Neuronal stem cell (in vitro differentiated cells): ENCODE results near the gene PRR16.

Source experiments
- DNase-seq: peaks from one replicate; pipeline ENCODE4 v3.0.0-alpha.2; 2013; ENCODE audit warnings: low spot score
- H2AFZ ChIP-seq: one replicate; pipeline ENCODE4 v1.6.1; 2013; ENCODE audit warnings: mild to moderate bottlenecking, low read length, inconsistent platforms
- H2AK5ac ChIP-seq: 2 replicates; pipeline ENCODE4 v1.6.1; 2013; ENCODE audit warnings: low read depth, mild to moderate bottlenecking, inconsistent platforms, low read length, moderate library complexity, mixed read lengths
- H2BK120ac ChIP-seq: 2 replicates; pipeline ENCODE4 v1.6.1; 2013; ENCODE audit warnings: low read depth, mild to moderate bottlenecking, inconsistent platforms, low read length, moderate library complexity, mixed read lengths
- H2BK12ac ChIP-seq: one replicate; pipeline ENCODE4 v1.6.1; 2013; ENCODE audit warnings: low read length, inconsistent platforms
- H2BK15ac ChIP-seq: 2 replicates; pipeline ENCODE4 v1.6.1; 2013; ENCODE audit warnings: mild to moderate bottlenecking, low read length, inconsistent platforms, mixed read lengths
- H2BK5ac ChIP-seq: one replicate; pipeline ENCODE4 v1.6.1; 2013; ENCODE audit warnings: inconsistent platforms, mild to moderate bottlenecking, low read length, moderate library complexity
- H3K14ac ChIP-seq: one replicate; pipeline ENCODE4 v1.6.1; 2013; ENCODE audit warnings: low read length, inconsistent platforms
- H3K18ac ChIP-seq: 2 replicates; pipeline ENCODE4 v1.6.1; 2013; ENCODE audit warnings: low read length, inconsistent platforms
- H3K23ac ChIP-seq: 2 replicates; pipeline ENCODE4 v1.6.1; 2013; ENCODE audit warnings: low read depth, mild to moderate bottlenecking, mixed read lengths, low read length, inconsistent platforms; ENCODE audit not compliant: poor library complexity
- H3K27ac ChIP-seq: replicated peaks from 3 replicates; pipeline ENCODE4 v1.5.1; 2013; ENCODE audit warnings: low read length, inconsistent platforms
- H3K27me3 ChIP-seq, 3 experiments: 2 replicates each; pipeline ENCODE4 v1.6.1; 2013; ENCODE audit warnings: low read length in 3 of 3, mild to moderate bottlenecking in 2 of 3, inconsistent platforms in 1 of 3, low read depth in 1 of 3, mixed read lengths in 1 of 3, moderate library complexity in 1 of 3; ENCODE audit not compliant: control insufficient read depth in 3 of 3, insufficient read depth in 3 of 3
- H3K36me3 ChIP-seq, 2 donors: replicated peaks in 1 of 2; 2 replicates each; pipeline ENCODE4 v1.6.1; 2013; ENCODE audit warnings: low read length in 2 of 2; ENCODE audit not compliant: control insufficient read depth in 2 of 2, insufficient read depth in 2 of 2
- H3K4ac ChIP-seq: 2 replicates; pipeline ENCODE4 v1.6.1; 2013; ENCODE audit warnings: inconsistent platforms, mild to moderate bottlenecking, low read length, moderate library complexity
- H3K4me1 ChIP-seq, 2 donors: 1 replicate in 1 of 2; 2 replicates in 1 of 2; pipeline ENCODE4 v1.6.1; 2013; ENCODE audit warnings: low read length in 2 of 2, low read depth in 1 of 2; ENCODE audit not compliant: control insufficient read depth in 2 of 2, insufficient read depth in 1 of 2
- H3K4me2 ChIP-seq: one replicate; pipeline ENCODE4 v1.6.1; 2013; ENCODE audit warnings: mild to moderate bottlenecking, low read length, inconsistent platforms; ENCODE audit not compliant: insufficient read depth, poor library complexity, severe bottlenecking
- H3K4me3 ChIP-seq, 2 donors: 2 replicates each; pipeline ENCODE4 v1.5.1; 2013; ENCODE audit warnings: low read length in 2 of 2, mild to moderate bottlenecking in 2 of 2, inconsistent platforms in 1 of 2, moderate library complexity in 1 of 2
- H3K79me1 ChIP-seq: one replicate; pipeline ENCODE4 v1.6.1; 2013; ENCODE audit warnings: low read depth, mild to moderate bottlenecking, inconsistent platforms, low read length, moderate library complexity
- H3K9ac ChIP-seq: one replicate; pipeline ENCODE4 v1.6.1; 2013; ENCODE audit warnings: mild to moderate bottlenecking, low read depth, low read length, inconsistent platforms; ENCODE audit not compliant: poor library complexity
- H3K9me3 ChIP-seq, 2 donors: replicated peaks in 1 of 2; 2 replicates each; pipeline versions ENCODE3 to v1.6.1; 2013; ENCODE audit warnings: low read length in 2 of 2, mild to moderate bottlenecking in 2 of 2, inconsistent platforms in 1 of 2, low read depth in 1 of 2, mixed read lengths in 1 of 2, moderate library complexity in 1 of 2; ENCODE audit not compliant: control insufficient read depth in 2 of 2, insufficient read depth in 1 of 2
- H4K8ac ChIP-seq: one replicate; pipeline ENCODE4 v1.6.1; 2013; ENCODE audit warnings: low read depth, mild to moderate bottlenecking, inconsistent platforms, low read length, moderate library complexity
- H4K91ac ChIP-seq: one replicate; pipeline ENCODE4 v1.6.1; 2013; ENCODE audit warnings: low read length, low read depth, mild to moderate bottlenecking, inconsistent platforms; ENCODE audit not compliant: poor library complexity
- WGBS, 2 donors: extraction: QIAGEN DNeasy Blood & Tissue Kit; methylation state at CpG; one replicate each; pipeline ENCODE4 v1.1.7; 2013; ENCODE audit warnings: missing lambda C conversion rate in 2 of 2, mixed read lengths in 1 of 2; ENCODE audit not compliant: insufficient read length in 2 of 2, insufficient replicate concordance in 1 of 2; ENCODE audit errors: extremely low coverage in 2 of 2; 5-methylcytosine and 5-hydroxymethylcytosine counted together

Gene PRR16

GRCh38 chr5:120452471-120452870 lies 11.6 kb upstream of the PRR16 start:
- H3K18ac ChIP-seq, result no peak overlapping the region
- H2BK12ac ChIP-seq, result no peak overlapping the region
- peaks cover 0 to 3% of the 10 kb centered on the region in 2 donors for H3K9me3 ChIP-seq
- no peak overlapping the region for H2AK5ac ChIP-seq
- no peak overlapping the region for H3K27ac ChIP-seq
- H3K14ac ChIP-seq, result no peak overlapping the region
- H3K27me3 ChIP-seq, result no peaks in the 10 kb centered on the region
- H3K4me2 ChIP-seq, result no peak overlapping the region
- no peak overlapping the region for H4K8ac ChIP-seq
- no peak overlapping the region for H3K23ac ChIP-seq
- no peak overlapping the region for H3K4me3 ChIP-seq
- H4K91ac ChIP-seq, result no peak overlapping the region
- WGBS, 2 donors, result no CpG with 5 or more reads among the region's 1 CpG
- no peak overlapping the region for H3K9ac ChIP-seq
- no peak overlapping the region for H2BK120ac ChIP-seq
- no peak for DNase-seq
- H2BK15ac ChIP-seq, result no peak overlapping the region
- no peak overlapping the region for H2AFZ ChIP-seq
- H2BK5ac ChIP-seq, result no peak overlapping the region
- H3K79me1 ChIP-seq, result no peaks in the 10 kb centered on the region
- H3K36me3 ChIP-seq, result no peaks in the 10 kb centered on the region
- no peak overlapping the region for H3K4ac ChIP-seq
- H3K4me1 ChIP-seq, result peaks cover 4 to 7% of the 10 kb centered on the region in 2 donors

- Histone ChIP-seq H2AK5ac (no peak overlapping the region), H3K23ac (no peak overlapping the region), H3K14ac (no peak overlapping the region), H2BK120ac (no peak overlapping the region), H2BK5ac (no peak overlapping the region), H2BK12ac (no peak overlapping the region), H4K8ac (no peak overlapping the region), H3K4me3 (no peak overlapping the region), H3K4ac (no peak overlapping the region), H3K4me1 (peaks cover 4 to 7% of the 10 kb centered on the region in 2 donors), H3K9ac (no peak overlapping the region), H3K18ac (no peak overlapping the region), H4K91ac (no peak overlapping the region), H2BK15ac (no peak overlapping the region), H3K36me3 (no peaks in the 10 kb centered on the region), H3K27ac (no peak overlapping the region), H2AFZ (peak overlapping the region; percentile 3), H3K9me3 (peaks cover 0 to 3% of the 10 kb centered on the region in 2 donors), H3K79me1 (no peaks in the 10 kb centered on the region), H3K4me2 (no peak overlapping the region), H3K27me3 (no peaks in the 10 kb centered on the region)
- peak; percentile 37 for DNase-seq
- WGBS, 2 donors, result no CpG with 5 or more reads among the region's 1 CpG
These were observed 9.9 kb upstream of the PRR16 start for GRCh38 chr5:120454094-120454798.

- H3K27me3 ChIP-seq, result no peaks in the 10 kb centered on the region
- no peak overlapping the region for H3K23ac ChIP-seq
- no CpG with 5 or more reads among the region's 3 CpGs for WGBS, 2 donors
- H3K36me3 ChIP-seq, result no peaks in the 10 kb centered on the region
- no peak overlapping the region for H4K8ac ChIP-seq
- H3K4me2 ChIP-seq, result no peak overlapping the region
- no peak overlapping the region for H2BK5ac ChIP-seq
- no peak overlapping the region for H2BK15ac ChIP-seq
- H3K4me3 ChIP-seq, result no peak overlapping the region
- H2AFZ ChIP-seq, result no peak overlapping the region
- H4K91ac ChIP-seq, result no peak overlapping the region
- H3K14ac ChIP-seq, result no peak overlapping the region
- H3K79me1 ChIP-seq, result no peaks in the 10 kb centered on the region
- DNase-seq, result no peak
- H3K4ac ChIP-seq, result no peak overlapping the region
- peaks cover 4 to 7% of the 10 kb centered on the region in 2 donors for H3K4me1 ChIP-seq
- H3K18ac ChIP-seq, result no peak overlapping the region
- H2BK120ac ChIP-seq, result no peak overlapping the region
- H2BK12ac ChIP-seq, result no peak overlapping the region
- H3K9ac ChIP-seq, result no peak overlapping the region
- peaks cover 0 to 3% of the 10 kb centered on the region in 2 donors for H3K9me3 ChIP-seq
- H2AK5ac ChIP-seq, result no peak overlapping the region
- H3K27ac ChIP-seq, result no peak overlapping the region
These were observed 8.1 kb upstream of the PRR16 start for GRCh38 chr5:120456006-120456405.

GRCh38 chr5:120457839-120458507 lies 6.1 kb upstream of the PRR16 start:
- H3K9me3 ChIP-seq, result no peaks in the 10 kb centered on the region
- peak overlapping the region in 1 of 2 donors; percentile 8 for H3K4me3 ChIP-seq
- H3K27ac ChIP-seq, result no peak overlapping the region
- H2BK15ac ChIP-seq, result no peak overlapping the region
- H3K9ac ChIP-seq, result no peak overlapping the region
- no peak overlapping the region for H2AK5ac ChIP-seq
- no peak overlapping the region for H2BK120ac ChIP-seq
- H3K36me3 ChIP-seq, result no peaks in the 10 kb centered on the region
- H2BK12ac ChIP-seq, result peak overlapping the region; percentile 11
- no peak overlapping the region for H3K4ac ChIP-seq
- H3K18ac ChIP-seq, result no peak overlapping the region
- no peak overlapping the region for H3K4me2 ChIP-seq
- DNase-seq, result no peak
- H3K23ac ChIP-seq, result no peak overlapping the region
- no peak overlapping the region for H4K8ac ChIP-seq
- H2BK5ac ChIP-seq, result no peak overlapping the region
- H3K27me3 ChIP-seq, result peaks cover 0 to 4% (median 0%) of the 10 kb centered on the region in 3 experiments
- H2AFZ ChIP-seq, result peak overlapping the region; percentile 78
- H3K4me1 ChIP-seq, result peaks cover 4 to 7% of the 10 kb centered on the region in 2 donors
- H3K79me1 ChIP-seq, result no peaks in the 10 kb centered on the region
- H4K91ac ChIP-seq, result no peak overlapping the region
- no peak overlapping the region for H3K14ac ChIP-seq
- no CpG with 5 or more reads among the region's 20 CpGs for WGBS, 2 donors
